Superior temporal gyrus (tissue), 1 donor: ENCODE data around the gene ZBTB17.
"Not testable (repeated sequence)": the region's sequence is repeated elsewhere in the genome, so short reads cannot be mapped to it uniquely, and the experiment has no call there.

Experiments used
- DNase-seq: peaks from one replicate; pipeline ENCODE4 v3.0.0-alpha.2; 2016; ENCODE audit errors: extremely low spot score

The ZBTB17 gene

GRCh38 chr1:16011936-16012589 is 36.2 kb upstream of the ZBTB17 start:
- no peak for DNase-seq

GRCh38 chr1:16010837-16011236 is 34.9 kb upstream of the ZBTB17 start:
- no peak for DNase-seq

- no peak for DNase-seq
Measured at GRCh38 chr1:16009678-16010077, 33.8 kb upstream of the ZBTB17 start.

GRCh38 chr1:16009030-16009460 is 33.1 kb upstream of the ZBTB17 start:
- DNase-seq = peak; percentile 85

- DNase-seq = no peak
Measured at GRCh38 chr1:16007671-16008341, 31.9 kb upstream of the ZBTB17 start.

GRCh38 chr1:16006552-16007485 is 30.9 kb upstream of the ZBTB17 start:
- DNase-seq = no peak

- DNase-seq = no peak
Measured at GRCh38 chr1:16006010-16006409, 30.1 kb upstream of the ZBTB17 start.

- DNase-seq = no peak
Measured at GRCh38 chr1:16005597-16005996, 29.7 kb upstream of the ZBTB17 start.

- DNase-seq = not testable (repeated sequence)
Measured at GRCh38 chr1:16001274-16001673, 25.4 kb upstream of the ZBTB17 start.

- no peak for DNase-seq
Measured at GRCh38 chr1:15998929-15999328, 23.0 kb upstream of the ZBTB17 start.

GRCh38 chr1:15997637-15998280 is 21.9 kb upstream of the ZBTB17 start:
- no peak for DNase-seq

GRCh38 chr1:15997076-15997585 is 21.2 kb upstream of the ZBTB17 start:
- no peak for DNase-seq

GRCh38 chr1:15994590-15995351 is 18.9 kb upstream of the ZBTB17 start:
- DNase-seq = peak; percentile 88

- no peak for DNase-seq
Measured at GRCh38 chr1:15994081-15994480, 18.2 kb upstream of the ZBTB17 start.

GRCh38 chr1:15993666-15994065 is 17.8 kb upstream of the ZBTB17 start:
- DNase-seq = no peak

GRCh38 chr1:15992582-15993500 is 16.9 kb upstream of the ZBTB17 start:
- DNase-seq = no peak

- no peak for DNase-seq
Measured at GRCh38 chr1:15992187-15992553, 16.3 kb upstream of the ZBTB17 start.

- DNase-seq = no peak
Measured at GRCh38 chr1:15991427-15992186, 15.7 kb upstream of the ZBTB17 start.

- DNase-seq = no peak
Measured at GRCh38 chr1:15989776-15990175, 13.9 kb upstream of the ZBTB17 start.
